Loucy (cell line): Measurements from ENCODE around the gene GNS.
"Not testable (repeated sequence)": the region's sequence is repeated elsewhere in the genome, so short reads cannot be mapped to it uniquely, and the experiment has no call there.

Experiments used
- H2AFZ ChIP-seq: fragments of 200-600 bp; sonication (generic); 2 replicates; pipeline ENCODE4 v1.6.0; 2016; ENCODE audit warnings: antibody characterized with exemption, mild to moderate bottlenecking, low read length, moderate library complexity
- H3F3A ChIP-seq: fragments of 200-600 bp; 2 replicates; pipeline ENCODE4 v1.6.0; 2016; ENCODE audit warnings: antibody characterized with exemption, low read depth, mild to moderate bottlenecking
- H3K27me3 ChIP-seq: fragments of 200-600 bp; sonication (generic); 2 replicates; pipeline ENCODE4 v1.6.1; 2014; ENCODE audit warnings: low read length, mild to moderate bottlenecking; ENCODE audit not compliant: insufficient read depth, poor library complexity, severe bottlenecking
- H3K36me3 ChIP-seq: fragments of 200-600 bp; sonication (generic); 2 replicates; pipeline ENCODE4 v1.6.1; 2016; ENCODE audit warnings: low read length; ENCODE audit not compliant: insufficient read depth
- H3K4me1 ChIP-seq: fragments of 200-600 bp; sonication (generic); 2 replicates; pipeline ENCODE4 v1.5.1; 2014; ENCODE audit warnings: low read length, mild to moderate bottlenecking; ENCODE audit not compliant: insufficient read depth, poor library complexity, severe bottlenecking
- H3K4me2 ChIP-seq: fragments of 200-600 bp; sonication (generic); 2 replicates; pipeline ENCODE4 v1.6.0; 2014; ENCODE audit warnings: antibody characterized with exemption, low read length, low read depth, mild to moderate bottlenecking; ENCODE audit not compliant: poor library complexity, severe bottlenecking
- H3K4me3 ChIP-seq: fragments of 200-600 bp; sonication (generic); 2 replicates; pipeline ENCODE4 v1.5.1; 2014; ENCODE audit warnings: low read length, mild to moderate bottlenecking, mixed read lengths; ENCODE audit not compliant: poor library complexity, severe bottlenecking
- H3K79me2 ChIP-seq: fragments of 200-600 bp; sonication (generic); 2 replicates; pipeline ENCODE4 v1.6.1; 2014; ENCODE audit warnings: low read length; ENCODE audit not compliant: insufficient read depth
- H3K9ac ChIP-seq: fragments of 200-600 bp; sonication (generic); 2 replicates; pipeline ENCODE4 v1.6.0; 2014; ENCODE audit warnings: mild to moderate bottlenecking, low read depth, low read length, moderate library complexity; ENCODE audit not compliant: poor library complexity, severe bottlenecking
- H3K9me2 ChIP-seq: fragments of 200-600 bp; sonication (generic); replicated peaks from 2 replicates; pipeline ENCODE4 v1.6.1; 2016; ENCODE audit warnings: low read depth, low read length, mixed read lengths
- H3K9me3 ChIP-seq: fragments of 200-600 bp; sonication (generic); 2 replicates; pipeline ENCODE4 v1.6.1; 2014; ENCODE audit warnings: mild to moderate bottlenecking, antibody characterized with exemption, low read length, low read depth; ENCODE audit not compliant: insufficient read depth
- H4K20me1 ChIP-seq: fragments of 200-600 bp; sonication (generic); 2 replicates; pipeline ENCODE4 v1.6.0; 2014; ENCODE audit warnings: antibody characterized with exemption, low read length, mild to moderate bottlenecking; ENCODE audit not compliant: insufficient read depth, poor library complexity, severe bottlenecking
- CTCF ChIP-seq: fragments of 200-600 bp; sonication (generic); conservative IDR thresholded peaks from 2 replicates; pipeline ENCODE4 v1.5.1; 2014; ENCODE audit warnings: mild to moderate bottlenecking, antibody characterized with exemption, low read length
- EZH2phosphoT487 ChIP-seq: fragments of 200-600 bp; IDR thresholded peaks from 2 replicates; pipeline ENCODE4 v1.6.1; 2018; ENCODE audit warnings: antibody characterized with exemption, mild to moderate bottlenecking, moderate library complexity, borderline replicate concordance

The GNS gene

GRCh38 chr12:64691227-64691794, 67.9 kb downstream of the GNS start:
- no peaks in the 10 kb centered on the region for H3K9me2 ChIP-seq
- H3K79me2 ChIP-seq, result no peaks in the 10 kb centered on the region
- H4K20me1 ChIP-seq, result no peaks in the 10 kb centered on the region
- H3K9me3 ChIP-seq, result no peaks in the 10 kb centered on the region
- no peak overlapping the region for H3K4me3 ChIP-seq
- H3K27me3 ChIP-seq, result no peaks in the 10 kb centered on the region
- no peak overlapping the region for H3K9ac ChIP-seq
- no peak overlapping the region for H2AFZ ChIP-seq
- H3K4me1 ChIP-seq, result peaks cover 15% of the 10 kb centered on the region
- no peaks in the 10 kb centered on the region for H3F3A ChIP-seq
- H3K4me2 ChIP-seq, result no peak overlapping the region
- H3K36me3 ChIP-seq, result peaks cover 64% of the 10 kb centered on the region; the same call in 1 of the 2 replicates
- no peak for TF ChIP-seq CTCF
- no peak for TF ChIP-seq EZH2phosphoT487

GRCh38 chr12:64690236-64690635, 69.0 kb downstream of the GNS start:
- not testable (repeated sequence) for H2AFZ ChIP-seq, H3K9ac ChIP-seq, H3K27me3 ChIP-seq, H3K9me3 ChIP-seq, H4K20me1 ChIP-seq, H3K79me2 ChIP-seq, H3K4me2 ChIP-seq, H3F3A ChIP-seq, H3K4me3 ChIP-seq, H3K9me2 ChIP-seq
- peaks cover 15% of the 10 kb centered on the region for H3K4me1 ChIP-seq
- H3K36me3 ChIP-seq, result peaks cover 68% of the 10 kb centered on the region; the same call in 1 of the 2 replicates

GRCh38 chr12:64688715-64689114, 70.5 kb downstream of the GNS start:
- no peaks in the 10 kb centered on the region for H4K20me1 ChIP-seq
- H3K4me2 ChIP-seq, result no peak overlapping the region
- no peak overlapping the region for H2AFZ ChIP-seq
- peaks cover 5% of the 10 kb centered on the region; the same call in 1 of the 2 replicates for H3K79me2 ChIP-seq
- H3K9ac ChIP-seq, result no peak overlapping the region
- no peak overlapping the region for H3K4me3 ChIP-seq
- no peaks in the 10 kb centered on the region for H3K9me2 ChIP-seq
- H3K9me3 ChIP-seq, result no peaks in the 10 kb centered on the region
- peaks cover 55% of the 10 kb centered on the region; the same call in 1 of the 2 replicates for H3K36me3 ChIP-seq
- TF ChIP-seq CTCF, result no peak
- TF ChIP-seq EZH2phosphoT487, result no peak
- H3F3A ChIP-seq, result no peaks in the 10 kb centered on the region
- H3K4me1 ChIP-seq, result peaks cover 23% of the 10 kb centered on the region
- H3K27me3 ChIP-seq, result no peaks in the 10 kb centered on the region

- Histone ChIP-seq H3K36me3 (peaks cover 52% of the 10 kb centered on the region; the same call in 1 of the 2 replicates), H3K4me2 (no peak overlapping the region), H3K4me1 (peaks cover 23% of the 10 kb centered on the region)
Measured at GRCh38 chr12:64688219-64688618, 71.0 kb downstream of the GNS start.

More at GRCh38 chr12:64688219-64688618, 71.0 kb downstream of the GNS start:
- Histone ChIP-seq H4K20me1 (no peaks in the 10 kb centered on the region), H3K9me2 (no peaks in the 10 kb centered on the region), H3K9ac (no peak overlapping the region), H2AFZ (no peak overlapping the region), H3F3A (no peaks in the 10 kb centered on the region), H3K79me2 (peaks cover 9% of the 10 kb centered on the region), H3K27me3 (no peaks in the 10 kb centered on the region), H3K4me3 (no peak overlapping the region), H3K9me3 (no peaks in the 10 kb centered on the region)
- no peak for TF ChIP-seq EZH2phosphoT487
- TF ChIP-seq CTCF, result no peak
